K562 (cell line): ENCODE data around the gene COLEC12. TPM values are rescaled to one million over a fixed set of nuclear protein-coding genes. Genes with fewer than 3 reads are reported as not detected.
A peak's percentile ranks its signal among the peaks of the same experiment; 100 is the strongest.

Experiments
- BRCA1 ChIP-seq, 2 experiments: fragments of 450-650 bp in 1 of 2; sonication (generic) in 1 of 2; formaldehyde crosslinking in 1 of 2; IDR thresholded peaks; 2 replicates each; pipeline versions ENCODE4 v1.5.0 to v1.6.1; 2017 to 2020; ENCODE audit warnings: mild to moderate bottlenecking in 1 of 2, missing genetic modification reagents in 1 of 2
- EP300 ChIP-seq: IDR thresholded peaks from 2 replicates; pipeline ENCODE4 v1.6.1; 2012; ENCODE audit warnings: low read length, improper control_type of control experiment
- FOXA3 ChIP-seq, 2 experiments: fragments of 450-650 bp in 1 of 2; sonication (generic) in 1 of 2; formaldehyde crosslinking; IDR thresholded peaks in 1 of 2; conservative IDR thresholded peaks in 1 of 2; 2 replicates each; pipeline versions ENCODE4 v1.4.0 to v1.8.0; 2020 to 2022; ENCODE audit warnings: mild to moderate bottlenecking in 2 of 2, missing genetic modification reagents in 1 of 2
- HDAC3 ChIP-seq: fragments of 450-650 bp; IDR thresholded peaks from 2 replicates; pipeline ENCODE4 v1.6.1; 2018; ENCODE audit warnings: borderline replicate concordance, mild to moderate bottlenecking, moderate library complexity; ENCODE audit not compliant: partially characterized antibody
- JUNB ChIP-seq: fragments of 450-650 bp; formaldehyde crosslinking; conservative IDR thresholded peaks from 2 replicates; pipeline ENCODE4 v1.4.0; 2020; ENCODE audit warnings: mild to moderate bottlenecking
- L3MBTL2 ChIP-seq: fragments of 450-650 bp; IDR thresholded peaks from 2 replicates; pipeline ENCODE4 v1.6.1; 2016; ENCODE audit warnings: mild to moderate bottlenecking, moderate library complexity
- MCM7 ChIP-seq, 2 experiments: fragments of 450-650 bp; IDR thresholded peaks; 2 replicates each; pipeline ENCODE4 v1.6.1; 2016 to 2018
- MEF2D ChIP-seq: conservative IDR thresholded peaks from 2 replicates; pipeline ENCODE4 v1.6.1; 2016; ENCODE audit warnings: low read depth, missing genetic modification characterization, missing compliant biosample characterization
- NFE2L1 ChIP-seq: fragments of 450-650 bp; IDR thresholded peaks from 2 replicates; pipeline ENCODE4 v1.6.1; 2016; ENCODE audit warnings: missing genetic modification characterization, low read depth, mild to moderate bottlenecking, missing compliant biosample characterization, moderate library complexity, borderline replicate concordance
- RBBP5 ChIP-seq: fragments of 200-600 bp; sonication (generic); IDR thresholded peaks from 2 replicates; pipeline ENCODE4 v1.6.1; 2012; ENCODE audit warnings: borderline replicate concordance, mild to moderate bottlenecking, low read length, control low read depth, inconsistent platforms; ENCODE audit not compliant: insufficient read depth, poor library complexity, severe bottlenecking
- SOX6 ChIP-seq: fragments of 450-650 bp; IDR thresholded peaks from 2 replicates; pipeline ENCODE4 v1.6.1; 2014; ENCODE audit warnings: mild to moderate bottlenecking
- ZNF384 ChIP-seq: IDR thresholded peaks from 2 replicates; pipeline ENCODE4 v1.6.1; 2012; ENCODE audit warnings: low read depth, low read length, improper control_type of control experiment
- ZNF408 ChIP-seq: fragments of 250-450 bp; sonication (Bioruptor Pico); IDR thresholded peaks from 2 replicates; pipeline ENCODE4 v1.4.0; 2020; ENCODE audit warnings: low read depth, mild to moderate bottlenecking, moderate library complexity
- ZNF583 ChIP-seq: fragments of 250-450 bp; sonication (Bioruptor Pico); IDR thresholded peaks from 2 replicates; pipeline ENCODE4 v1.4.0; 2020
- polyA plus RNA-seq, 8 experiments: library from polyadenylated mRNA; depleted of rRNA in 4 of 8; stranded (reverse) in 5 of 8; unstranded in 3 of 8; fragments of >200 nt; fragmentation: Nextera tagmentation in 2 of 8; fragmentation: Illumina TruSeq in 1 of 8; extraction: Ambion mirVana in 2 of 8; extraction: Trizol in 1 of 8; gene quantifications; 2 replicates each; pipeline versions ENCODE4 v1.2.1 to v1.2.3, GENCODE V29; 2011 to 2014; ENCODE audit warnings: inconsistent platforms in 1 of 8, missing spikeins in 1 of 8
- total RNA-seq, 7 experiments: library from RNA; depleted of rRNA in 6 of 7; stranded (reverse); fragments of >200 nt in 6 of 7; fragmentation: Illumina TruSeq in 2 of 7; extraction: Trizol in 2 of 7; gene quantifications; 2 replicates each; pipeline versions ENCODE4 v1.2.1 to v1.2.3, GENCODE V29; 2011 to 2021; ENCODE audit warnings: low replicate concordance in 1 of 7
- TF ChIP-seq, protein P1 (sequence below): sonication (generic); formaldehyde crosslinking; IDR thresholded peaks from 2 replicates; pipeline ENCODE4 v1.4.0; 2020; ENCODE audit warnings: mild to moderate bottlenecking, missing genetic modification reagents
- TF ChIP-seq, protein P2 (sequence below): sonication (generic); formaldehyde crosslinking; IDR thresholded peaks from 2 replicates; pipeline ENCODE4 v1.8.1; 2023; ENCODE audit warnings: mild to moderate bottlenecking, missing genetic modification reagents, moderate library complexity
- TF ChIP-seq, protein P3 (sequence below): sonication (generic); formaldehyde crosslinking; IDR thresholded peaks from 2 replicates; pipeline ENCODE4 v1.5.0; 2020; ENCODE audit warnings: missing genetic modification reagents
- TF ChIP-seq, protein P4 (sequence below): fragments of 450-650 bp; formaldehyde crosslinking; IDR thresholded peaks from 2 replicates; pipeline ENCODE4 v1.4.0; 2020; ENCODE audit warnings: mild to moderate bottlenecking, moderate library complexity
- TF ChIP-seq, protein P5 (sequence below), 2 experiments: fragments of 450-650 bp; conservative IDR thresholded peaks; 2 replicates each; pipeline ENCODE4 v1.6.1; 2017; ENCODE audit warnings: mild to moderate bottlenecking in 2 of 2, moderate library complexity in 2 of 2

The COLEC12 gene
- total and polyA plus RNA-seq, 9 of the 15 experiments (the other 6 are each of a cell fraction or from before 2014, with no cell fraction given): 0.04 TPM; not detected in 8

DNA sequence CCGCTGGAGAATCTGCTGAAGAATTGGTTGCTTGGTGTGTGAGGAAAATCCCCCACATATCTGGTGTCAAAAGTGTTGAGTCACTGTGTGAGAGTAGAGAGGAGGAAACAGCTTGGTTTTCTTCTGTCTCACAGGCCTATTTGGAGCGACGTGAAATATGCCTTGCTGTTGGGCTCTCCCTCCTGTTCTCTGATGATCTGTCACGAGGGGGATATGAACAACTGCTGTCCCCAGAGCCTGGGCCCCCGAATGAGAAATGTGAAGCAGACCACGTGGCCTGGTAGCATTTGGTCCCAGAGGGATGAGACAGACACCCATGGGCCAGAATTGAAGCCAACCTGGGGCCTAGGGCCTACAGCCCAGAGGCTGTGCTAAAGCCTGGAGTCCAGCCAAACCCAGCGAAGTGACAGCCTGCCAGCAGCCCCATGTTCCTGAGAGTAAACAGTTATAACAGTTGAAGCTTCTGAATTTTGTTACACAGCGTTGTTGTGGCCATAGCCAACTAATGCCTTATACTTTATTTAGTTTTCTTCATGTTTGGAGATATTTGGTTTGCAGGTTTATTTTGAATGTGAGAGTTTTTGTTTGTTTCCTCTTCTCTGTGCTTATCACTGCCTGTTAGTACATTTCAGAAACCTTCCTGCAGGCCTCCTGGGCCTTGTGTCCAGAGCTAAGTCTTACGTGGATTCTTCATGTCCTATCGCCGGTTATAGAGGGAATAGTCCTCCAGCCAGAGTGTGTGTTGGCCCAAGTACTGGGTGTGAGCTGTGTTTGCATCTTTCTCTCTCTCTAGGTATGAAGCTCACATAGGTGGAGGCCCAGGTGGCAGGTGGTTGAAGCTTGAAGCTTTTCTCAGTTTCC is 18.7 kb upstream of the COLEC12 start (continued):
- TF ChIP-seq, protein P1, sequence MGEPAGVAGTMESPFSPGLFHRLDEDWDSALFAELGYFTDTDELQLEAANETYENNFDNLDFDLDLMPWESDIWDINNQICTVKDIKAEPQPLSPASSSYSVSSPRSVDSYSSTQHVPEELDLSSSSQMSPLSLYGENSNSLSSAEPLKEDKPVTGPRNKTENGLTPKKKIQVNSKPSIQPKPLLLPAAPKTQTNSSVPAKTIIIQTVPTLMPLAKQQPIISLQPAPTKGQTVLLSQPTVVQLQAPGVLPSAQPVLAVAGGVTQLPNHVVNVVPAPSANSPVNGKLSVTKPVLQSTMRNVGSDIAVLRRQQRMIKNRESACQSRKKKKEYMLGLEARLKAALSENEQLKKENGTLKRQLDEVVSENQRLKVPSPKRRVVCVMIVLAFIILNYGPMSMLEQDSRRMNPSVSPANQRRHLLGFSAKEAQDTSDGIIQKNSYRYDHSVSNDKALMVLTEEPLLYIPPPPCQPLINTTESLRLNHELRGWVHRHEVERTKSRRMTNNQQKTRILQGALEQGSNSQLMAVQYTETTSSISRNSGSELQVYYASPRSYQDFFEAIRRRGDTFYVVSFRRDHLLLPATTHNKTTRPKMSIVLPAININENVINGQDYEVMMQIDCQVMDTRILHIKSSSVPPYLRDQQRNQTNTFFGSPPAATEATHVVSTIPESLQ: 0 out of 2 replicates have a peak, but pooled peaks have one; percentile 48
- no peak for TF ChIP-seq ZNF408 (CRISPR knock-in tag)
- peak; percentile 98 for TF ChIP-seq L3MBTL2
- TF ChIP-seq RBBP5: peak; percentile 31
- TF ChIP-seq, protein P2, sequence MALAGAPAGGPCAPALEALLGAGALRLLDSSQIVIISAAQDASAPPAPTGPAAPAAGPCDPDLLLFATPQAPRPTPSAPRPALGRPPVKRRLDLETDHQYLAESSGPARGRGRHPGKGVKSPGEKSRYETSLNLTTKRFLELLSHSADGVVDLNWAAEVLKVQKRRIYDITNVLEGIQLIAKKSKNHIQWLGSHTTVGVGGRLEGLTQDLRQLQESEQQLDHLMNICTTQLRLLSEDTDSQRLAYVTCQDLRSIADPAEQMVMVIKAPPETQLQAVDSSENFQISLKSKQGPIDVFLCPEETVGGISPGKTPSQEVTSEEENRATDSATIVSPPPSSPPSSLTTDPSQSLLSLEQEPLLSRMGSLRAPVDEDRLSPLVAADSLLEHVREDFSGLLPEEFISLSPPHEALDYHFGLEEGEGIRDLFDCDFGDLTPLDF (CRISPR knock-in tag): peak; percentile 58; the same call in 1 of the 2 replicates
- TF ChIP-seq MEF2D (tag): peak; percentile 81
- TF ChIP-seq, protein P3, sequence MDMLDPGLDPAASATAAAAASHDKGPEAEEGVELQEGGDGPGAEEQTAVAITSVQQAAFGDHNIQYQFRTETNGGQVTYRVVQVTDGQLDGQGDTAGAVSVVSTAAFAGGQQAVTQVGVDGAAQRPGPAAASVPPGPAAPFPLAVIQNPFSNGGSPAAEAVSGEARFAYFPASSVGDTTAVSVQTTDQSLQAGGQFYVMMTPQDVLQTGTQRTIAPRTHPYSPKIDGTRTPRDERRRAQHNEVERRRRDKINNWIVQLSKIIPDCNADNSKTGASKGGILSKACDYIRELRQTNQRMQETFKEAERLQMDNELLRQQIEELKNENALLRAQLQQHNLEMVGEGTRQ (CRISPR knock-in tag): peak; percentile 55; the same call in 1 of the 2 replicates
- TF ChIP-seq SOX6: peak; percentile 49
- peak in 1 of 2 experiments; percentile 65; a peak in 1 of 4 replicates for TF ChIP-seq FOXA3 (CRISPR knock-in tag; conservative IDR thresholded peaks at IDR 0.05 in 1 of 2, IDR thresholded peaks at IDR 0.05 in 1 of 2)
- TF ChIP-seq BRCA1 (IDR thresholded peaks at IDR 0.05): no peak
- TF ChIP-seq BRCA1 (CRISPR knock-in tag; IDR thresholded peaks at IDR 0.05): no peak
- peak; percentile 36 for TF ChIP-seq HDAC3
- TF ChIP-seq MCM7 (IDR thresholded peaks at IDR 0.05): no peak
- TF ChIP-seq EP300: peak; percentile 49
- TF ChIP-seq ZNF583: peak; percentile 65; the same call in 1 of the 2 replicates
- no peak for TF ChIP-seq JUNB
- no peak for TF ChIP-seq ZNF384
- TF ChIP-seq NFE2L1 (tag): peak; percentile 96
- TF ChIP-seq, protein P4, sequence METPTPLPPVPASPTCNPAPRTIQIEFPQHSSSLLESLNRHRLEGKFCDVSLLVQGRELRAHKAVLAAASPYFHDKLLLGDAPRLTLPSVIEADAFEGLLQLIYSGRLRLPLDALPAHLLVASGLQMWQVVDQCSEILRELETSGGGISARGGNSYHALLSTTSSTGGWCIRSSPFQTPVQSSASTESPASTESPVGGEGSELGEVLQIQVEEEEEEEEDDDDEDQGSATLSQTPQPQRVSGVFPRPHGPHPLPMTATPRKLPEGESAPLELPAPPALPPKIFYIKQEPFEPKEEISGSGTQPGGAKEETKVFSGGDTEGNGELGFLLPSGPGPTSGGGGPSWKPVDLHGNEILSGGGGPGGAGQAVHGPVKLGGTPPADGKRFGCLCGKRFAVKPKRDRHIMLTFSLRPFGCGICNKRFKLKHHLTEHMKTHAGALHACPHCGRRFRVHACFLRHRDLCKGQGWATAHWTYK: 0 out of 2 replicates have a peak, but pooled peaks have one; percentile 26
- TF ChIP-seq, protein P5, sequence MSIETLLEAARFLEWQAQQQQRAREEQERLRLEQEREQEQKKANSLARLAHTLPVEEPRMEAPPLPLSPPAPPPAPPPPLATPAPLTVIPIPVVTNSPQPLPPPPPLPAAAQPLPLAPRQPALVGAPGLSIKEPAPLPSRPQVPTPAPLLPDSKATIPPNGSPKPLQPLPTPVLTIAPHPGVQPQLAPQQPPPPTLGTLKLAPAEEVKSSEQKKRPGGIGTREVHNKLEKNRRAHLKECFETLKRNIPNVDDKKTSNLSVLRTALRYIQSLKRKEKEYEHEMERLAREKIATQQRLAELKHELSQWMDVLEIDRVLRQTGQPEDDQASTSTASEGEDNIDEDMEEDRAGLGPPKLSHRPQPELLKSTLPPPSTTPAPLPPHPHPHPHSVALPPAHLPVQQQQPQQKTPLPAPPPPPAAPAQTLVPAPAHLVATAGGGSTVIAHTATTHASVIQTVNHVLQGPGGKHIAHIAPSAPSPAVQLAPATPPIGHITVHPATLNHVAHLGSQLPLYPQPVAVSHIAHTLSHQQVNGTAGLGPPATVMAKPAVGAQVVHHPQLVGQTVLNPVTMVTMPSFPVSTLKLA (conservative IDR thresholded peaks at IDR 0.05): peak in 1 of 2 experiments; percentile 31; a peak in 1 of 4 replicates
